ENCODE results near the gene REPS2.

DNA sequence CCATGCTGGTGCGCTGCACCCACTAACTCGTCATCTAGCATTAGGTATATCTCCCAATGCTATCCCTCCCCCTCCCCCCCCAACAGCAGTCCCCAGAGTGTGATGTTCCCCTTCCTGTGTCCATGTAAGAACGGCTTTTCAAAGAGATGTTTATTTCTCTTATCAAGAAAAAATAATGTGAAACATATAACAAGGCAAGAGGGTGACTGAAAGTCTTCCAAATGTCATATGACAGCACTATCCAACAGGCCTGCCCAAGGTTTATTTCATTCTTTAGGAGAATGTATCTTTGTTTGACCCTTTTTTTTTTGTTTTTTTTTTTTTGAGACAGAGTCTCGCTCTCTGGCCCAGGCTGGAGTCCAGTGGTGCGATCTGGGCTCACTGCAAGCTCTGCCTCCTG lies 29.9 kb upstream of the REPS2 start:
- TF ChIP-seq CTCF (conservative IDR thresholded peaks at IDR 0.05 in 1 of 2, IDR thresholded peaks at IDR 0.05 in 1 of 2; ENCODE audit: extremely low read depth in 1 of 2, insufficient read depth in 1 of 2, low read depth in 1 of 2, low read length in 2 of 2) (no peak), EZH2 (IDR thresholded peaks at IDR 0.05; ENCODE audit: borderline replicate concordance, low read length) (no peak)

All from mammary epithelial cell (primary cell).